NAMALWA (cell line): ENCODE measurements around the gene BCL2.
"Not testable (repeated sequence)": the region's sequence is repeated elsewhere in the genome, so short reads cannot be mapped to it uniquely, and the experiment has no call there.

Source experiments
- DNase-seq: peaks from one replicate; pipeline ENCODE4 v3.0.0-alpha.2; 2015; ENCODE audit warnings: low spot score

The BCL2 gene

GRCh38 chr18:63319383-63320122, at the start of gene BCL2:
TSS of gene BCL2 (minus strand) at chr18:63319769.
- peak; percentile 62 for DNase-seq

DNA sequence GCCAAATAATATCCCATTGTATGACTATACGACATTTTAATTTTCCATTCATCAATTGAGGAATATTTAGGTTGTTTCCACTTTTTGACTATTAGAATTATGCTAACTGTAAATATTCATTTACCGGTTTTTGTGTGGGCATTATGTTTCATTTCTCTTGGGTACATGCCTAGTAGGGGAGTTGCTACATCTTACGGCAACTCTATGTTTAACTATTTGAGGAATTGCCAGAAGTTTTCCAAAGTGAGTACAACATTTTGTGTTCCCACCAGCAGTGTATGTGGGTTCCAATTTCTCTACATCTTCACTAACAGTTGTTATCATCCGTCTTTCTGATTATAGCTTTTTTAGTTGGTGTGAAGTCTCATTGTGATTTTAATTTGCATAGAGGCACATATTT, 49.0 kb upstream of the BCL2 start:
- no peak for DNase-seq

DNA sequence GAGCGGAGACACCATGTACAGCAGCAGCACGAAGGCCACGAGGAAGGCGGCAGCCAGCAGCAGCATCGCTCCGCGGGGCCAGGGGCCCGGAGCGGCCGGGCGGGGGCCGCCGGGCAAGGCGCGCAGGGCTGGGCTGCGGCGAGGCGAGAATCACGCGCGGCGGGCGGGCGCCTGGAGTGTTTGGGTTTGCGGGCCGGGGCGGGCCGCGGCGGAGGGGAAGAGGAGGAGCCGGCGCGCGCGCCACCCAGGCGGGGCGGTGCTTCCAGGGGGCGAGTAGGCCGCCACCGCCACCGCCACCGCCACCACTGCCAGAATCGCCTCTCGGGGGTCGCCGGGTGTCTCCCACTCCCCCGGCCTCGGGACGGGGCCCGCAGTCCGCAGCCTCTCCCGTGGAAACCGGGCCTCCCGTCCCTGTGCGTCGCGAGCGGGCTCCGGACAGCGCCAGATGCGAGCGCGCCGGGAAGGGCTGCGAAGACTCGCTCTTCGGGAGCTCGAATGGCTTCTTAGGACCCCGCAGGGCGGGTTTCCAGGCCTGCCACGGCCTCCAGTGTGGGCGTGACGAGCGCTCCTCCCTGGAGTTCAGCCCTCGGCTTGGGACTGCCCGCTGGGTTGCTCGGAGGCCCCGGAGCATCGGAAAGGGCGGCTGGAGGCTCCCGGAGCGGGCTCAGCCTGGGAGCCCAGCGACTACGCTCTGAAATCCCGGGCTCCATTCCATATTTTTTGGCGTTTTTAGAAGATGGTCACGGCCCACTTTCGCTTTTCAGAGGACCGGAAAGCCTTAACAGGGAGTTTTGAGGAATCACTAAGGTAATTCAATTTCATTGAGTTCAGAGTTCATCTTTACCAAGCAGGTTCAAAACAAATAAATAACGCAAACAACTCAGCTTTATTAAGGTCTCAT, 47.7 kb upstream of the BCL2 start, which contains the start of gene KDSR:
KDSR (minus strand) TSS at position 154 of the 901 bp plus-strand sequence; CDS start at position 66, 88 bp downstream.
- peak; percentile 79 for DNase-seq

DNA sequence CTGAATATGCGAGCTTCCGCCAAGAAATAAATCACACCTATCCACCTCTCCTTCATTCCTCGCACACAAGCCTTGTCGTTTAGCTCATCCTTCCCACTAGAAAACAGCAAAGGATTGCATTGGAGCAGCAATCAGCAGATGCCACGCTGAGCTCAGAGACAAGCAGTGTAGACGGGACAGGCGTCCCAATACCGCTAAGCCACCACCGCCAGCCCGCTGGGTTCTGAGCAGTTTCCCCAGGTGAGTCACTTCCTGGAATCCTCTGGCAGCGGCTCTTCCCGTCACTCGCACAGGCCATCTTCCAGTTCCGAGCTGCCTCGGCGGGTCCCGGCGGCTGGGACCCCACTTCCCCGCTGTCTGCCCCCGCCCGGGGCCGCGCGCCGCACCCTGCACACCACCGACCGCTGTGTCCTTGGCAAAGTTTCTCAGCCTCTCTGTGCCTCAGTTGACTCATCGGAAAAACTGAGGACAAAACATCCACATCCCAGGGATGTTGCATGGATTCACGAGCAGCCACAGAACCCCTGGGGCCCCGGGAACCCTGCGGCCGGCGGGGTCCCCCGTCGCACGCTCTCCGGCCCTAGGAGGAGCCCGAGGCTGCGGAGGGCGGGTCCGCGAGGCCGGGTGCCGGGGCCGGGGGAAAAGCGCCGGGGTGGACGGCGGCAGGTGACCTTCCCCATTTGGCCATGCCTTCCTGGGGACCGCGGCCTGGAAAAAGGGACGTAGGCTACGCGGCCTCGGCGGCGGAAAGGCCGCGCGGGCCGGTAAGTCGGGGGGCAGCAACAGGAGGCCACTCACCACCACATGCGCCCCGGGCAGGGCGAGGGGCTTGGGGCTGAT, 46.9 kb upstream of the BCL2 start:
- DNase-seq, result peak; percentile 46

GRCh38 chr18:63365876-63366212, 46.3 kb upstream of the BCL2 start:
- no peak for DNase-seq

DNA sequence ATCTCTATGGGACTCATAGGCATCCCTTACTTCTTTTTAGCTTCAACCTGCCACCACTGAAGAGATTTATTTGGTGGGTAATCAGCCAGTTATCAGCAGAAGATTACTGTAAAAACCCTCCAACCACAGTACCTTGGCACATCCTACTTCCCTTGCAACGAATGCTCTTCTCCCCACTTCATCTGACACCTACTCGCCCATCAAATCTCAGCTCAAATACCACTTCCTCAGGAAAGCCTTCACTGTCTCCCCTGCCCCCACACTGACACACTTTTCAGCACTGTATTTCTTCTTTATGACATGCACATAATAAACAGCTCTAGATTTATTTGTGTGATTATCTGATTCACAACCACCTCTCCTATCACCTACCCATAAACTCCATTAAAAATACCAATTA, 44.4 kb upstream of the BCL2 start:
- no peak for DNase-seq

DNA sequence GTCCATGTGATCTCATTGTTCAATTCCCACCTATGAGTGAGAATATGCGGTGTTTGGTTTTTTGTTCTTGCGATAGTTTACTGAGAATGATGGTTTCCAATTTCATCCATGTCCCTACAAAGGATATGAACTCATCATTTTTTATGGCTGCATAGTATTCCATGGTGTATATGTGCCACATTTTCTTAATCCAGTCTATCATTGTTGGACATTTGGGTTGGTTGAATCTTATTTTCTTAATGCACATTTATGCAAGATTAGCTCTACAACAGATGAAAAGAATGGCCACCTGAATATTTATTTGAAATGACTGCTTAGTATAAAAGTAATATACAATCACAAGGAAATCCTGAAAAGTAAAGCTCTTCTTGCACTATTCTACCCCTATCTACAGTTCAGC, 43.9 kb upstream of the BCL2 start:
- not testable (repeated sequence) for DNase-seq

DNA sequence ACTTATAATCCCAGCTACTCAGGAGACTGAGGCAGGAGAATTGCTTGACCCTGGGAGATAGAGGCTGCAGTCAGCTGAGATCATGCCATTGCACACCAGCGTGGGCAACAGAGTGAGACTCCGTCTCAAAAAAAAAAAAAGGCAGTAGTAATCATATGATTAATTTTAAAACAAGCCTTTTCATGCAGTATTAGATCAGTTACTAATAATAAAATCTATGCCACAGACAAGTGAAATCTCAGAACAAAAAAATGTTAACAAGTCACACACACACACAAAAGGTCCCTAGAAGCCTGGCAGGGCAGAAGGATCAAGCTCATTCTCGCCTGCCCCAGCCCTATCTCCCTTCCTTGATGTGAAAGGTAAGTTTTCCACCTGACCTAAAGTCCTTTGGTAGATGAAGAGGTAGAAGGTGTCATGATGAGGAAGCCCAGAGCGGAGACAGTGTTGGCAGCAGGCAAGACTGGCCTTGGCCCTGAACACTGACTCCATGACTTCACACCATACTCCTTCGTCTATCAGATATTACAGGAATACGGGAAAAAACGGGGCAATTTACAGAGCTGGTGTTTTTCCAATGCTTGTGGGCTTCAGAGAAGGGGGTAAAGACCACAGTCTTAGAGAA, 36.8 kb upstream of the BCL2 start:
- DNase-seq, result no peak

DNA sequence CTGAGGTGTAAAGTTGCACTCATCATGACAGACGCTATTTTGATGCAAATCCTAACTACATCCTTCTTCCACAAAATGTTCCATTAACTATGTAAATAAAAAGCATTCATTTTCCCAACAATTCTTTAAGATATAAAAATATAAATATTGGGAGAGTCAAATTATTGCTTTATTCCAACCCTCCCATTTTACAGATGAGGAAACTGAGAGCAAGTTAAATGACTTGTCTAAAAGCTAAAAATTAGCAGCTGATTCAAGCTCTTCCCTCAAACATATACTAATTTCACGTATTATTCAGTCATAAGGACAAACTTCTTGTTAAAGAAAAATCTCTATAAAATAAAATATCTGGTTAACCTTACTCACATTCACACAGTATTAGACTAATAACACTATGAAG, 30.7 kb upstream of the BCL2 start:
- DNase-seq, result no peak

DNA sequence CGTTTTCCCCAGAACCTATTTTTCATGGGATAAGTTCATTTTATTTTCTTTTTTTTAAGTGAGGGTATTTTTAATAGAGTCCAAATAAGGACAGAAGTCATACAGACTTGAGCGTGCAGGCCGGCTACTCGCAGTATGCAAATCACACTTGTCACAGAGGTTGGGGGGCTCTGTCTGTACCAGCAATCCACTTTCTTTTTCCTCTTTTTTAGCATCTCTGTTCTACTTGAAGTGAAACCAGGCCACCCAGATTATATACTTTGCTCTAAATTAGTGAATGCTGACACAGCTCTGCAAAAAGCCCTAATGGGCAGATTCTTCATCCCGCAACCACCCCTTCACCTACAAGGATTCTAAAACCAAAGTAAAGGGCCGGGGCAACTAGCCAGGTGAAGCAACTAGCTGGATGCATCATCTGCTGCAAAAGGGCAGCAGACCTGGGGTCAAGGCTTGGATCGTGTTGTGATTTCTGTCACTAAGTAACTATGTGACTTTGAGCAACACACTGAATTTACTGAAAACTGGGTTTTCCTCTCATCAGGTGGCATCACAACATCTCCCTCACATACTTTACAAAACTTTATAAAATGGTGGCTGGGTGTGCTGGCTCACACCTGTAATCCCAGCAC, 29.1 kb upstream of the BCL2 start:
- no peak for DNase-seq

DNA sequence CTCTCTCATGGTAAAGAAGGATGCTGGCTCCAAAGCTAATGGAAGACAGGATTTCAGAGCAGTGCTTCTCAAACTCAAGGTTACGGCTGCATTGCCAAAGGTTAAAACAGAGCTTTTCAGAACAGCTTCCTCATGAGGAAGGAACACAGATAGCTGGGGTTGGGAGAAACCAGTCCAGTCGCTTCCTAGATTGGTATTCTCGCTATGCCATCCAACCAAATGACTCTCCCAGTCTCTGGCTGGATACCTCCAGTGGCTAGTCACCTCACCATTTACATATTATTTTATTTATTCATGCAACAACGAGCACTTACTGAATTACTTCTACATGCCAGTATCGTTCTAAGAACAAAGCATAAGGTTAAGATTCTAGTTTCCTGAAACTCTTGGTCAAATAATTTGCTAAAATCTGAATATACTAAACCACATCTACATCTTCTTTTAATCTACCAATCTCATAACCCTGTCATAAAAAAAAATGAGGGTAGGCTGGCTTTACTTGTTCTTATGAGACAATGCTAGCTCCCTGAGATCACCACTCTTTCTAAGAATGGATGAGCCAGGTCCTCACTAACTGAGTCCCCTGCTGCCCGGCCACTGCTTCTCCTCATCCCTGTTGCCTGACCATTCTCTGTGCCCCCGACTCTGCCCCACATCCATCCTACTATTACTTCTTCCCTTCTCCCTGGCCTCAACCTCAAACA, 27.1 kb upstream of the BCL2 start:
- DNase-seq, result no peak

DNA sequence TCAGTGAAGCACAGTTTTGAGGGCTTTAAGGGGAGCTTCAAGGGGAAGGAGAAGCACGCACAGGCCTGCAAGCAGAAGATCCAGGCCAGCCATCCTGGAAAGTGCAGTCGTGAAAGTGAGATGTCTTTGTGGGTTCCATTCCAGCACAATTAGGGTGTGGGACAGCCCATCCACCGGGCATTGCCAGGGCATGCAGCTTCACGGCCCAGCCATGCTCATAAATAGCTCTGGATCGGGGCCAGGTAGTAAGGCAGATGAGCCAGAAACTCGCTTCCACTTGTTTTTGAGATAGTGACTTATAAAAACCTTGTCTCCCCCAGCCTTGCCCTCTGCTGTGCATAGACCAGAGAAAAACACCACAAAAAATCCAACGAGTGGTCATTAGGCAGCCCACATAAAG, 26.5 kb upstream of the BCL2 start:
- no peak for DNase-seq

- DNase-seq, result no peak
These were observed 25.3 kb upstream of the BCL2 start for GRCh38 chr18:63344918-63345317.

DNA sequence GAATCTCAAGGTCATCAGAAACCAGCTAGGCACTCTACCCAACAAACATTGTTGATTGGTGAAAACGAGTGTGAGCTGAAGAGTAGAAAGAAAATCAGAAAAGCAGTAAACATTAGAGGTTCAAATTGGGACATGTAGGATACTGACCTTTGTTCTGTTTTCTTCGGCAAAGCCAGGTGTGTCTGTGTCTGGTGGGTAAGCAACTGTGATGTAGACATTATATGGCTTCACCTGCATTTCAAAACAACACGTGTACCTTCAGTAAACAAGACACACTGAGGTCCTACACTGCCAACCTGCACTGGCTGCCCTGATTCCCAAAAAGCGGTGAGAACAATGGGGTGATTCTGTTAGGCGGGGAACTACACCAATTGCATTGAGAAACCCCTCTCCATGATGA, 24.7 kb upstream of the BCL2 start:
- no peak for DNase-seq

DNA sequence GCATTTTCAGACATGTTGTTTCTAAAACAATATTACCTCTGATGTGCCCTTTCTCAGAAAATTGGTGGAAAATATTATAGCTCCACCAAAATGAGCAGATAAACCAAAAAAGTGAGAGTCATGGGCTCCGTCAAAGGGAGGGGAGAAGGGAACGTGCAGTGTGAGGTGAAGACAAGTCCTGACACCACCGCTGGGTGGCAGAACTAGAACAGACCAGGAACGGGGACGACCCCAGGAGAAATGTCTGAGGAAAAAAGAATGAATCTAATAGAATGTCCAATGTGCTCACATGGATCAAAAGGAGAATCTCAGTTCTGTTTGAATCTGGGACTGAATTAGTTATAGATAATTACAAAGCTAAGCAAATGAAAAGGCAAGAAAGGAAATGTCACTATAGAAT, 22.6 kb upstream of the BCL2 start:
- DNase-seq, result peak; percentile 73

- peak; percentile 77 for DNase-seq
These were observed 20.4 kb upstream of the BCL2 start for GRCh38 chr18:63339920-63340484.

DNA sequence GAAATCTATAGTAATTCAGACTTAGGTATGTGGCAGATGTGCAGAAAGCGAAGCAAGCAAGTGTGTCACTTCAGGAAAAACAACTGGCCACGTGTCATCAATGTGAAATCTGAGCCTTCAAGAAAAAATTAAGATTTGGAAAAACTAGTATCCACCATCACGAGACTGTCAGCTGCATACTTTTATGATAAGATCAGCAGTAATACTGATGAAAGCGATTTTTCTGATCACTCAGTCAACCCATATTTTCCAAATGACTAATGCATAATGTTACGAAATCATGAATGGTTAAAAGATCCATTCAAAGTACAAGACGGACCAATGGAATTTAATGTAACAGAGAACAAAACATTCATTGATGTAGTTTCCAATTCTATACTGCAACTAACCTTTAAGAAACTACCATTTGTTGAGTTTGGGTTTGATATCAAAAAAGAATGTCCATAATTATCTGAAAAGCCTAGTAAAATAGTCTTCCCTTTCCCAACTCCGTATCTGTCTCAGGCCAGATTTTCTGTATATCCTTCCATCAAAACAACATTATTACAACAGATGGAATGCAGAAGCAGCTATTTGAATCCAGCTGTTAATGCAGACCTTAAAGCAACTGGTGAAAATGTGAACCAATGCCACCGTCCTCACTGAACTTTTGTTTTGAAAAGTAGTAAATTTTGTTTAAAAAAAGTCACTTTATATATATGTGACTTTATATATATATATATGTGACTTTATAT, 17.0 kb upstream of the BCL2 start:
- DNase-seq, result no peak

DNA sequence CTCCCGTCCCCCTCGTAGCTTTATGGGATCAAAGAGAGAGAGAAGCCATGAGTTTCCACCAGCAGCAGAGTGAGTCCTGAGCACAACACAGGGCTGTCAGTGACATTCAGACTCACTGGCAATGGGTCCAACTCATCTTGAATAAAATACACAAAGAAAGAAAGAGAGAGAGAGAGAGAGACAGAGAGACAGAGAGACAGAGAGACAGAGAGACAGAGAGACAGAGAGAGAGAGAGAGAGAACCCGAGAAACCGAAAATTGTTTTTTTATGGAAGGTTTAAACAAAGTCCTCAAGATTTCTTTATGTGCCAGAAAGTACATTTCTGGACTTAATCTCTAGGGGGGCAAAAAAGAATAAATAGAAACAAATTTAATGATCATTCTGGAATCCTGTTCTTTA, 11.5 kb upstream of the BCL2 start:
- DNase-seq, result no peak

- DNase-seq, result no peak
These were observed 10.0 kb upstream of the BCL2 start for GRCh38 chr18:63329431-63330145.
